Endodermal cell (in vitro differentiated cells): ENCODE measurements around the gene MDC1. TPM values are rescaled to one million over a fixed set of nuclear protein-coding genes. Genes with fewer than 3 reads are reported as not detected.
A peak's percentile ranks its signal among the peaks of the same experiment; 100 is the strongest.
"Not testable (repeated sequence)": the region's sequence is repeated elsewhere in the genome, so short reads cannot be mapped to it uniquely, and the experiment has no call there.

Source experiments
- DNase-seq: peaks from one replicate; pipeline ENCODE4 v3.0.0-alpha.2; 2017
- H3K27ac ChIP-seq: 2 replicates; pipeline ENCODE4 v1.5.1; 2013; ENCODE audit warnings: mild to moderate bottlenecking, low read depth, low read length, moderate library complexity
- H3K27me3 ChIP-seq: 2 replicates; pipeline ENCODE4 v1.6.1; 2013; ENCODE audit warnings: mild to moderate bottlenecking, low read length, moderate library complexity; ENCODE audit not compliant: insufficient read depth, control insufficient read depth, poor library complexity, severe bottlenecking
- H3K36me3 ChIP-seq: 2 replicates; pipeline ENCODE4 v1.7.0; 2013; ENCODE audit warnings: mild to moderate bottlenecking, low read length, moderate library complexity; ENCODE audit not compliant: control insufficient read depth, insufficient read depth
- H3K4me1 ChIP-seq: one replicate; pipeline ENCODE4 v1.7.0; 2013; ENCODE audit warnings: low read length; ENCODE audit not compliant: control insufficient read depth, insufficient read depth
- H3K4me3 ChIP-seq: 2 replicates; pipeline ENCODE4 v1.5.1; 2013; ENCODE audit warnings: mild to moderate bottlenecking, low read length, moderate library complexity
- H3K9ac ChIP-seq: 2 replicates; pipeline ENCODE4 v1.6.1; 2013; ENCODE audit warnings: mild to moderate bottlenecking, low read length, moderate library complexity; ENCODE audit not compliant: poor library complexity, severe bottlenecking; ENCODE audit errors: extremely low read depth
- H3K9me3 ChIP-seq: 2 replicates; pipeline ENCODE4 v1.6.1; 2013; ENCODE audit warnings: mild to moderate bottlenecking, low read length, moderate library complexity; ENCODE audit not compliant: control insufficient read depth
- H3K27ac Mint-ChIP-seq: 2 replicates; pipeline ENCODE4 v1.8.0; 2020; ENCODE audit warnings: mixed read lengths
- H3K27me3 Mint-ChIP-seq: 2 replicates; pipeline ENCODE4 v1.8.0; 2021; ENCODE audit warnings: mild to moderate bottlenecking, mixed read lengths; ENCODE audit not compliant: insufficient read depth
- H3K36me3 Mint-ChIP-seq: 2 replicates; pipeline ENCODE4 v1.8.0; 2020; ENCODE audit warnings: low read depth, mixed read lengths
- H3K4me1 Mint-ChIP-seq: 2 replicates; pipeline ENCODE4 v1.8.0; 2020; ENCODE audit warnings: mixed read lengths
- H3K4me3 Mint-ChIP-seq: 2 replicates; pipeline ENCODE4 v1.8.0; 2020; ENCODE audit warnings: mild to moderate bottlenecking, moderate library complexity, mixed read lengths
- H3K9me3 Mint-ChIP-seq: 2 replicates; pipeline ENCODE4 v1.8.0; 2020; ENCODE audit warnings: mild to moderate bottlenecking, mixed read lengths
- CTCF ChIP-seq: fragments of 200-600 bp; sonication (generic); conservative IDR thresholded peaks from 2 replicates; pipeline ENCODE4 v1.5.0; 2021; ENCODE audit warnings: antibody characterized with exemption, mild to moderate bottlenecking
- whole genome bisulfite sequencing, 2 experiments: methylation state at CpG; one replicate each; pipeline versions ENCODE4 v1.1.5 to v1.1.7; 2013; ENCODE audit warnings: missing lambda C conversion rate in 2 of 2, mixed read lengths in 1 of 2; ENCODE audit not compliant: insufficient coverage in 1 of 2, insufficient read length in 1 of 2; 5-methylcytosine and 5-hydroxymethylcytosine counted together
- total RNA-seq, 2 donors: library from RNA; stranded (reverse); fragmentation: NEBNext Ultra II Directional in 1 of 2; extraction: Animal tissue kit (Norgen Biotek cat#: 25700) in 1 of 2; gene quantifications; 2 replicates in 1 of 2; 3 replicates in 1 of 2; pipeline ENCODE4 v1.2.1, GENCODE V29; 2021

The MDC1 gene
- total RNA-seq, 2 donors from 2014 or later, result 79.0 to 95.1 TPM

GRCh38 chr6:30722280-30723112, 5.4 kb upstream of the MDC1 start:
- Mint-ChIP-seq H3K9me3 (no peaks in the 10 kb centered on the region), H3K36me3 (peaks cover 58% of the 10 kb centered on the region), H3K27me3 (no peaks in the 10 kb centered on the region), H3K4me1 (peaks cover 30% of the 10 kb centered on the region), H3K4me3 (peak overlapping the region; percentile 99), H3K27ac (peak overlapping the region; percentile 94)
- Histone ChIP-seq H3K36me3 (peaks cover 50% of the 10 kb centered on the region), H3K4me3 (peak overlapping the region; percentile 99), H3K4me1 (no peaks in the 10 kb centered on the region), H3K27me3 (no peaks in the 10 kb centered on the region), H3K9me3 (no peaks in the 10 kb centered on the region), H3K9ac (peak overlapping the region; percentile 100), H3K27ac (peak overlapping the region; percentile 1)
- peak; percentile 93 for DNase-seq
- WGBS, 2 experiments, result 20% methylated on average over 22 to 27 of the region's 27 CpGs
- TF ChIP-seq CTCF, result peak; percentile 99

DNA sequence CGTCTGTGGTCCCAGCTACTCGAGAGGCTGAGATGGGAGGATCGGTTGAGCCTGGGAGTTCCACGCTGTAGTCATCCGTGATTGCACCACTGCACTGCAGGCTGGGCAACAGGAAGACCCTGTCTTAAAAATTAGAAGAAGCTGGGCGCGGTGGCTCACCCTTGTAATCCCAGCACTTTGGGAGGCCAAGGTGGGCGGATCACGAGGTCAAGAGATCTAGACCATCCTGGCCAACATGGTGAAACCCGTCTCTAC, 4.9 kb upstream of the MDC1 start:
- H3K36me3 Mint-ChIP-seq, result peaks cover 55% of the 10 kb centered on the region
- WGBS, 2 experiments, result 2 to 7% methylated on average over 8 to 10 of the region's 10 CpGs

GRCh38 chr6:30721198-30722024, 4.3 kb upstream of the MDC1 start:
- Histone ChIP-seq H3K4me1 (no peaks in the 10 kb centered on the region), H3K27ac (peak overlapping the region; percentile 99), H3K36me3 (peaks cover 50% of the 10 kb centered on the region), H3K4me3 (peak overlapping the region; percentile 99), H3K9me3 (no peaks in the 10 kb centered on the region), H3K27me3 (no peaks in the 10 kb centered on the region), H3K9ac (peak overlapping the region; percentile 100)
- H3K27ac Mint-ChIP-seq, result peak overlapping the region; percentile 99
- H3K9me3 Mint-ChIP-seq, result no peaks in the 10 kb centered on the region
- H3K4me3 Mint-ChIP-seq, result peak overlapping the region; percentile 99
- peak; percentile 92 for DNase-seq
- peaks cover 34% of the 10 kb centered on the region for H3K4me1 Mint-ChIP-seq
- no peaks in the 10 kb centered on the region for H3K27me3 Mint-ChIP-seq
- WGBS, 2 experiments, result 0 to 1% methylated on average over 14 to 71 of the region's 71 CpGs
- H3K36me3 Mint-ChIP-seq, result peaks cover 52% of the 10 kb centered on the region
- TF ChIP-seq CTCF, result peak; percentile 73

More for the DNA sequence above, 4.9 kb upstream of the MDC1 start:
- not testable (repeated sequence) for H3K9me3 ChIP-seq, H3K4me1 ChIP-seq, H3K27me3 Mint-ChIP-seq, DNase-seq, H3K27me3 ChIP-seq, H3K9me3 Mint-ChIP-seq
- Histone ChIP-seq H3K4me3 (peak overlapping the region; percentile 99), H3K9ac (peak overlapping the region; percentile 100), H3K27ac (peak overlapping the region; percentile 92), H3K36me3 (peaks cover 50% of the 10 kb centered on the region)
- Mint-ChIP-seq H3K4me1 (peaks cover 31% of the 10 kb centered on the region), H3K4me3 (peak overlapping the region; percentile 99), H3K27ac (peak overlapping the region; percentile 94)
